ENCODE measurements around the gene LRRK1.

Gene LRRK1

DNA sequence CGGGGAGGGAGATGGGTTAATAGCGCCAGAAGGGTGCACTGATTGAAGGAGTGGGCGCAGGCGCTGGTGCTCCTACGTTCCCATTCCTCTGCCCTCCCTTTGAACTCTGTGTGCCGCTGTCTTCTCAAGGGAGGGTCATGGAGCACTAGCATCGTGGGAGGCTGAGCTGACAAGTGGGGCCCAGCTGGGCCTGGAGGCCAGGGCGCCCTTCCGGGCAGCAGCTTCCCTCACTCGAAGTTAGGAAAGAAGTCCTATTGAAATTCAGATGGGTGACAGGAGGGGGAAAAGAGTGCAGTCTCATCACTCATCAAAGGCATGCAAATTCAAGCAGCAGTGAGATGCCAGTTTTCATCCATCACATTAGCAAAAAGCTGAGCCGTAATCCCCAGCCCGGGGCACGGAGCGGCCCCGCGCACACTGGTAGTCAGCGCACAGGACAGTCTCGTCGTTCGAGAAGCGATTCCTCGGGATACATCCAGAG is 128.2 kb downstream of the LRRK1 start:
- no peak for DNase-seq

DNA sequence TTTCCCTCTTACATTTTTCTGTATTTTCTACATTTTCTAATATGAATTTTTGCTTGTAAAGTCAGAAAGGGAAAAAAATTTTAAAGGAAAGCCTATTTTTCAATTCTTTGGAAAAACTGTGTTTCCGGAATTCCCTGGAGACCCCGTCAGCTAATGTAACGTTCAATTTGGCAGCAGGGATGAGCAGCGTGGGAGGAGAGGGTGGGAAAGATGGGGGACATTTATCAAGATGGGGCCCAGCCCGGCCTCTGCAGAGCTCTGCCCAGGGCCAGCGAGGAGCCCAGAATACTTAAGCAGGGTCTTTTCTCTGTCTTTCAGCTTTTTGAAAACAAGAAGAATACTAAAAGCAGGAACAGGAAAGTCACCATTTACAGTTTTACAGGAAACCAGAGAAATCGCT is 129.0 kb downstream of the LRRK1 start:
- no peak for DNase-seq

DNA sequence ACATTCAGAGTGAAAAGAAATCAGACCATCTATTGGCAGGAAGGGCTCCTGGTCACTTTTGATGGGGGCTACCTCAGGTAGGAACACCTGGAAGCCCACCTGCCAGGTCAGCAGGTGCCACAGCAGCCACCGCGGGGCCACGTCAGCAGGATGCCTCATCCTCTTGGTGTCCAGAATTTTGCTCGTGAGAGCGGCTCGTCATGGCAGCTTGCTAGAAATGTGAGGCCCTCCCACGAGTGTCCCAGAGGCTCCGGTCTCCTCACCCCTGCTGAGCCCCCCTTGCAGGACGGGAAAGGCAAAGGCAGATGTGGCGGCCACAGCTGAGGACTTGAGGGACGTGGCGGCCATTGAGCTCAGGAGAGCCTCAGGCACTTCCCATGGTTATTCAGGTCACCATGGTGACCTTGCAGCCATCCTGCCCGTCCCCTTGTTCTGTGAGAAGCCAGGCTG is 129.4 kb downstream of the LRRK1 start:
- DNase-seq: no peak

DNA sequence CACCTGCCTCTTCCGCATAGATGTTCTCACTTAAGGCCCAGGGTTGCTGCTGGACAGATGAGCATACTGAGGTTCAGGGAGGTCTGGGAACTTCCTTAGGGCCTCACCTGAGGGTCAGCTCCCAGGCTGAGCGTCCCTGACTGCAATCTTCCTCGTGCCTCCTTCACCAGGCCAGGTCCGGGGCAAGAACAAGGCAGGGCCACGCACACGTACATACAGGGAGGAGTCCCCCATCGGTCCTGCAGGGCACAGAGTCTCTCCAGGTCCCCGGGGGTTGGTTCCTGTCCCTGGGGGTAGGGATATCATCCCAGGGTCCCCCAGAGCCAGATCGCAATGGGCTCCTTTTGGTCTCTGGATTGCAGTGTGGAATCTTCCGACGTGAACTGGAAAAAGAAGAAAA is 130.1 kb downstream of the LRRK1 start:
- no peak for DNase-seq

DNA sequence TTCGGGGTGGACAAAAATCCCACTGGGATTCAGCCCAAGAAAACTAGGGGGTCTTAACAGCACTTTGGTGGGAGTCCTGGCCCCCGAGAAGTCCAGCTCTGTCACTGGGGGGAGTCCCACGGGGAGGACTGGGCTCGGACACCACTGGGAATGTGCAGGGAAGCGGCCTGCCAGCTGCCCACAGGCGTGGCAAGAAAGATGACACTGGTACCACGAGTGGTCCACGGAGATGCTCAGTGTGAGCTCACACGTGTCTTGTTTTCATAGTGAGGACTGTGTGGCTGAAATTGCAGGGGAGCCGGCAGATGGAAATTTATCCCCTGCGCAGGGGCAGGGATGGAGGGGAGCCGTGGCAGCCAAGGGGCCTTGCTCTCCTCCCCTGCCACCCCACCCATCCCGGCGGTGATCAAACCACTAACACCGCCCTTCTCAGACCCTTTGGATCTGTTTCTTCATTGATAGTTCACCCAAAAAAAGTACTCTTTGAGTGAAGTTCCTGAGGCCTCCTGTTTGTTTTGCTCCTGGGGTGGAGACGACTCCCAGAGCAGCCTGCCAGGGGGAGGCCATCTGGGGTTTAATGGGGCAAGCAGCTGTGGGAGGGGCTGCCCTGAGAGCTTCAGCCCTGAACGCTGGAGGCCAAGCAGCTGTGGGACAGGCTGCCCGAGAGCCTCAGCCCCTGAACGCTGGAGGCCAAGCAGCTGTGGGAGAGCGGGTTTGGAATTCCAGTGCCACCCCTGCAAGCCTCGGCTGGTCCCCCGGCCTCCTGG is 130.9 kb downstream of the LRRK1 start:
- DNase-seq: no peak

DNA sequence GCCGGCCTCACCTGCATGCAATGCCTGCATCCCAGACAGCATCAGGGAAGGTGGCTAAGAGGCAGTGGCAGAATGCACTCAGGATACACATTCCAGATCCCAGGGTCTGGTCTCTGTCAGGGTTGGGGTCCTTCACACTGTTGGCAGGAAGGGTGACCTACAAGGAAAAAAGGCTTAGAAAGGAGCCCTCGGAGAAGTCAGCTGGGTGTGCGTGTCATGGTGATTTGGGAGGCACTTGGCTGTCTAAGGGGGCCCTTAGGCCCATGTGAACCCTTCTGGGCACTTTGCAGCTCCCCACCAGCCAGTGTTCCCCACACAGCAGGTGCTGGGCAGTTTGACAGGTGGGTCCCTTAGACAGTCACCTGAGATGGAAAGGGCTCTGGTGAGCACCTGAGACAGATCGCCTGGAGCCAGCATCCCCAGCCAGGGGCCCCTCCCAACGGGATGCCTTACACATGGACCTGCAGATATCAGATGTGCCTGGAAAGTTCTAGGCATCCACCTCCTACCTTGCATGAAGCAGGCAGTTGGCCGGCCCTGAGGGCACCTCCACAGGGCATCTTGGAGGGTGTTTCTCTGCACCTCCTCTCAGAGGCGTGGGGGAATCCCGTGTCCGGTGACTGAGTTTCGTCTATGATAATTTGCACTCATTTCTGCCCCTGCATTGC is 131.6 kb downstream of the LRRK1 start:
- DNase-seq: no peak

DNA sequence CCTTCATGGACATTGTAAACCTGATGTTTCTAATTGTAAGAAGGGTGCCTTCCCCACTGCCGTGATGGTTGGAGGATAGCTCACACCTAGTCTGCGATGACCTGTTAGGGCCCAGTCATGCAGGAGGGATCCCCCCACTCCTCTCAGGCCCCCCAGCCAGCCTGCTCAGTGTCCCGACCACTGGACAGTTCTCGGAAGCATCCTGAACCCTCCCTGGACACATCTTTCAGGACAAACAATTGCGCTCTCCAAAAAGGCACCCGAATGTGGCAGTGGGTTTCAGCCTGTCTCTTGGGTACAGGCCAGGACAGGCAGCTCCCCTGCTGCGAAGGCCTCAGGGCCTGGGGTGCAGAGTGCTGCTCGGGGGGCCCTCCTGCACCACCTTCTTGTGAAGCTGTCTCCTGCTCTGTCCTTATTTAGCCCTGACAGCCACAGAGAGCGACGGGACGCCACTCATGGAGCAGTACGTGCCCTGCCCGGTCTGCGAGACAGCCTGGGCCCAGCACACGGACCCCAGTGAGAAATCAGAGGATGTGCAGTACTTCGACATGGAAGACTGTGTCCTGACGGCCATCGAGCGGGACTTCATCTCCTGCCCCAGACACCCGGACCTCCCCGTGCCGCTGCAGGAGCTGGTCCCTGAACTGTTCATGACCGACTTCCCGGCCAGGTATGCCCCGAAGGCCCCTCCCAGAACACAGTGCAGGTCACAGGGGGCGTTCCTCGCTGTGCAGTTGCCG is 132.3 kb downstream of the LRRK1 start:
- DNase-seq: no peak

DNA sequence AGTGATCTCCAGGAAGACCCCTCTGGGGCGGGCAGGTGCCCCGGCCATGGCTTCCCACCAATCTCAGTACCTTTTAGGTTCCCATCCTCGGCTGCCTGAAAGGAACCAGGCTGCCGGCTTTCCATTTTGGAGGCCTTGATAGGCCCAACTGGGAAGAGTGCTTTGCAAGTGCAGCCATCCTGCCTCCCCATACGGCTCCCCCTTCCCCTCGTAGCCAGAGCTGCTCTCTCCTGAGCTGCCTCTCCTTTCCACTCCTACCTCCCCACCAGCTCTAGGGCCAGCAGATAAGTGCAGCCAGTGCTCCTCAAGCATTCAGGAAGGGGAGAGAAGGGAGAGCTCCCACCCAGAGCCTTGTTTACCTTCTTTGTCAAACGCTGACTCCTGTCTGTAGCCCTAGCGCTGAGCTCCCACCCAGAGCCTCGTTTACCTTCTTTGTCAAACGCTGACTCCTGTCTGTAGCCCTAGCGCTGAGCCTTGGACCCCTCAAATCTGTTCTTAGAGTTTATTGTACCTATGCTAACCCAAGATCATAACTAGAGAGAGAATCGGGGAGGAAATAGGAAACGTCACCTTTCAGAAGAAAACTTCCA is 133.0 kb downstream of the LRRK1 start:
- no peak for DNase-seq

DNA sequence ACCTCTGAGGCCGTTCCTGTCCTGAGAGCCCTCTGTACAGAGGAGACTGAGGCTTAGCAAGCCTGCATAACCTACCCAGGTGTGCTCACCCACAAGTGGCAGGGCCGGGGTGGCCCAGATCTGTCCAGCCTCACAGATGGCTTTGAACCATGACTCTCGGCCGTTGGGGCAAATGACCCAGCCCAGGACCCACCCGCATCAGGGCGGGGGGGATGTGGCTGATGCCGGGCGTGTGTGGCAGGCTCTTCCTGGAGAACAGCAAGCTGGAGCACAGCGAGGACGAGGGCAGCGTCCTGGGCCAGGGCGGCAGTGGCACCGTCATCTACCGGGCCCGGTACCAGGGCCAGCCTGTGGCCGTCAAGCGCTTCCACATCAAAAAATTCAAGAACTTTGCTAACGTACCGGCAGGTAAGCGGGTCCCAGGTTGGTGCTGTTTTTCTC is 133.5 kb downstream of the LRRK1 start:
- no peak for DNase-seq

DNA sequence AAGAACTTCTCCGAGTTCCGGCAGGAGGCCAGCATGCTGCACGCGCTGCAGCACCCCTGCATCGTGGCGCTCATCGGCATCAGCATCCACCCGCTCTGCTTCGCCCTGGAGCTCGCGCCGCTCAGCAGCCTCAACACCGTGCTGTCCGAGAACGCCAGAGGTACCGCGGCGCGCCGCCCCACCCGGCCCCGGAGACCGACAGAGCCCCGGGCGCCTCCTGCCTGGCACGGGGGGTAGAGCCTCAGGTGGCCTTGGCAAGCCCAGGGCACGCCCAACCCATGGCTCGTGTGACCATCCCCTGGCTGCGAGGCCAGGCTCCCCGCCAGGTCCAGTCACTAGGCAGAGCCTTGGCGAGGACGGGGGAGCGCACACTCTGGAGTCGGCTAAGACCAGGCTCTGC is 134.1 kb downstream of the LRRK1 start:
- DNase-seq: no peak

DNA sequence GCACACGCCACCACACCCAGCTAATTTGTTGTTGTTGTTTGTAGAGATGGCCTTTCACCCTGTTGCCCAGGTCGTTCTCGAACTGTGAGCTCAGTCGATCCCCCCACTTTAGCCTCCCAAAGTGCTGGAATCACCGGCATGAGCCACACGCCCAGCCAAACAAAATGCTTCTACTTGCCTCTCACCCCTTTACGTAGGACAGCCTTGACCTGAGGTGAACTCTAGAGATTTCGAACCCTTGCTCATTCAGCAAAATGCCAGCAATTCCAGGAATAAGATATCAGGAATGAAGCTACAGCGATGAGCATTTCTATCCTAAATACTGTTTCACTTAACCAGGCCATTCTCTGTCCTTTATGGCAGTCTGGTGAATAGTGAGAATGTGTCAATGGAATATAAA is 135.0 kb downstream of the LRRK1 start:
- no peak for DNase-seq

DNA sequence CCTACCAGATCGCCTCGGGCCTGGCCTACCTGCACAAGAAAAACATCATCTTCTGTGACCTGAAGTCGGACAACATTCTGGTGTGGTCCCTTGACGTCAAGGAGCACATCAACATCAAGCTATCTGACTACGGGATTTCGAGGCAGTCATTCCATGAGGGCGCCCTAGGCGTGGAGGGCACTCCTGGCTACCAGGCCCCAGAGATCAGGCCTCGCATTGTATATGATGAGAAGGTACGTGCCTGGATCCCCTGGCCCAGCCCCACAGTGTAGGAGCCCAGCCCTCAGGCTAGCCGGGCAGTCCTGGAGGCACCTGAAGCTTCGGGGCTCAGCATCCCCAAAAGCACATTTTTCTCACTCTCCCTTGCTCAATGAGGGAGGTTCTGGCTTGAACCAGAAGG is 135.8 kb downstream of the LRRK1 start:
- no peak for DNase-seq

DNA sequence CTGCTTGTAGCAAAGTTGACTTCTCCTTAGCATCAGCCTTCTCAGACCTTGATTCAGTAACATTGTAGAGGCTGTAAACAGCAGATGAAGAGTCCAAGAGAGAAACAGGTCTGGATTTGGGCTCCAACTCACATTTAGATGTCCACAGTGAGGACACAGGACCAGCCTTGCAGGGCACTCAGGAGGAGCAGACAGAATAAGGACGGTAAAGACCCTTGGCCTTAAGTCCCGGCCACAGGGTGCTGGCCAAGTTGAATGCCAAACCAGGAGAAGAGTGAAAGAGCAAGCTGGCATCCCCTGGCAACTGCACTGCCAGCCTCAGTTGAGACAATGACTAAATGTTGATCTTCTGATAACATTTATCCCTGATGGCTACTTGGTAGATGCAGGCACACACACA is 136.3 kb downstream of the LRRK1 start:
- no peak for DNase-seq

DNA sequence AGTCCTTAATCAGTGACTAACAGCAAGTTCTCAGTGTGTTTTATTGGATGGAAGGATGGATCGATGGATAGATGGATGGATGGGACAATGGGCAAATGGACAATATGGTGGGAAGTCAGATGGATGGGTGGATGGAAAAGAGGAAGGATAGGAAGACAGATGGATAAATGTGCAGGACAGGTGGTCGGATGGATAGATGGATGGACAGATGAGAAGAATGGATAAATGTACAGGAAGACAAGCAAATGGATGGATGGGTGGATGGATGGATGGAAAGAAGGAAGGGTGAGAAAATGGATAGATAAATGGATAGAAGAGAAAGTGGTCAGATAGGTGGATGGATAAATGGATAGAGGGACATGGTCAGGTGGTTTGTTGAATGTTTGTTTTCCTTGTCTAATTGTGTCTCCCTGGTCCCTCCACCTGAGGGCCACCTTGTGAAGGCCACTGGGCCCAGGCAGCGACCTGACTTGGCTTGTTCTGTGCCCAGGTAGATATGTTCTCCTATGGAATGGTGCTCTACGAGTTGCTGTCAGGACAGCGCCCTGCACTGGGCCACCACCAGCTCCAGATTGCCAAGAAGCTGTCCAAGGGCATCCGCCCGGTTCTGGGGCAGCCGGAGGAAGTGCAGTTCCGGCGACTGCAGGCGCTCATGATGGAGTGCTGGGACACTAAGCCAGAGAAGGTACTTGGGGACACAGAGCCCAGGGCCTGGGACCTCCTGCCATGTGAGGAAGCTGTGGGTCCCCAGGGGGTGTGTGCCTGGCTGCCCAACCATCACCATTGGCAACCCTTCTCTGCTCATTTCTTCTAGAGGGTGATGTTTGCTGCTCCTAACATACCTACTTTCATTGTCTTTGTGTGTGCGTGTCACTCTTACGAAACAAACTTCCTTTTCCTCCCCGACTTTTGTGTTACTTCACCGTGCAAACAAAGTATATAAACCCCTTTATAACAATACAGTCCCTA is 137.5 kb downstream of the LRRK1 start:
- no peak for DNase-seq

DNA sequence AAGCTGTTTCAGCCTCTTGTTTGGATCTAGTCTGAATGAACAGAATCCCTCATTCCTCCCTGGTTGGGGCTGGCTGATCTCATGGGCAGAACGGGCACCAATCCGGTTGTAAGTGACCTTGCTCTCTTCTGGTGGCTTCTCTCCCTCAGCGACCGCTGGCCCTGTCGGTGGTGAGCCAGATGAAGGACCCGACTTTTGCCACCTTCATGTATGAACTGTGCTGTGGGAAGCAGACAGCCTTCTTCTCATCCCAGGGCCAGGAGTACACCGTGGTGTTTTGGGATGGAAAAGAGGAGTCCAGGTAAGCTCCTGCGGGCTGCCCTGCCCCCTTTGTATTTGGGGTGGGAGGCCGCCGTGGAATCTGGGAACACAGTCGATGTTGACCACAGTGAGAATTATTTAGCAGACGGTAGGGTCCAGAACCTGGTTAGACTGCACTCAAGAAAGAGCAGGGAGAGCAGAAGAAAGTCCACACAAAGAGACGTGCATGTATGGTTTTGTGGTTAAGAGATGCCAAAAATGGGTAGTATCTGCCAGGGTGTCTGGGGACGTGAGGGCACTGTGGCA is 138.8 kb downstream of the LRRK1 start:
- no peak for DNase-seq

DNA sequence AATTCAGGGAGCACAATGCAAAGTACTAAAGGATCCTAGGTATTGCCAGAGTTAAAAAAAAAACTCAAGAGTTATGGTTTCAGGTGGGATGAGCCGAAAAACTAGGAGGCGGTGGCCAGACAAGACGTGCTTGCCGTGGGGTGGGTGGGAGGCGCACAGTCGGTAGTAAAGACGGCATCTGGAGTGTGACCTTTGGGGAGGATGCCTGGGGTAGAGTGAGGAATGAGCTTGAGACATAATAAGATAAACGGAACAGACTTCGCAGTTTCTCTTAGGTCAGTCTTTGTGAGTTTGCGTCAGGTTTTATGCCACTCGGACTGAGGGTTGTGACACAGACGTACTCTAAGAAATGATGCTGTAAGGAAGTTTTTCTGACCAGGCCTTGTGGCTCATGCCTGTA is 139.6 kb downstream of the LRRK1 start:
- DNase-seq: no peak

DNA sequence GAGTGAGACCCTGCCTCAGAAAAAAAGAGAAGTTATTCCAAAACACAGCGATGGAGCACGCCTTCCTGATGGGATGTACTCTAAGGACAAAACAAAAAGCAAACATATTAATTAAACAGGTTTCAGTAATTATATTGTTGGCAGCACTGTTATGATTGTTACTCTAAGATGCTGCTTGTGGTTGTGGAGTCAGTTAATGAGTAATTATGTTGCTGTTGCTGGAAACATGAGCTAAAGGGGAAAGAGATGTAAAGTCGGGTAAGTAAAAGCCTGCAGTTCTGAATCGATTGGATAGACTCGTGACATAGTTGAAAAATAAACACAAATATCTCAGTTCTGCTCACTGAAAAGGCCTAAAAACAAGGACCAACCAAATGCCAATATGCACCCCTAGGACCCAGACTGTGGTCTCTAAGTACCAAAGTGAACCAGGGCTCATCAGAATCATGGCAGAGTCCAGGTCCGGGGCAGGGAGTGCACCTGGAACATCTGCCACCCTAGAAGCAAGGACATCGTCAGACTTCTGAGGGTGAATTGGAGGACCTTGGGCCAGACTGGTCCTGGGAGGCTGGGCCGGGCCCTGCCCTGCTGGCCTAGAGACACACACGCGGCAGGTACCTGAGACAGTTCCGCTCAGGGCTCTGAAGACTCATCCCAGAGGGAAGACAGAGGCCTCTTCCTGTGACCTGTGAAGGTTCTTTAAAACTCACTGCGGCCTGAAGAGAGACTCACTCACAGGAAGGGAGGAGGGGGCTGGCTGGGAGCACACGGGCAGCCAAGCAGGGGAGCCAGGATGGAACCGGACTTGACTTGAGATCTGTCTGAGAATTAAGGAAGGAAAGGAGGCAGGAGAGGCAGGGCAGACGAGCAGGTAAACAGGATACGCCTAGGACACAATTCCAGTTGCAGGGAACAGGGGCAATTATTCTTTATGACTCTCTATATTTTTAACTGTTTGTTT is 140.5 kb downstream of the LRRK1 start:
- DNase-seq: no peak

DNA sequence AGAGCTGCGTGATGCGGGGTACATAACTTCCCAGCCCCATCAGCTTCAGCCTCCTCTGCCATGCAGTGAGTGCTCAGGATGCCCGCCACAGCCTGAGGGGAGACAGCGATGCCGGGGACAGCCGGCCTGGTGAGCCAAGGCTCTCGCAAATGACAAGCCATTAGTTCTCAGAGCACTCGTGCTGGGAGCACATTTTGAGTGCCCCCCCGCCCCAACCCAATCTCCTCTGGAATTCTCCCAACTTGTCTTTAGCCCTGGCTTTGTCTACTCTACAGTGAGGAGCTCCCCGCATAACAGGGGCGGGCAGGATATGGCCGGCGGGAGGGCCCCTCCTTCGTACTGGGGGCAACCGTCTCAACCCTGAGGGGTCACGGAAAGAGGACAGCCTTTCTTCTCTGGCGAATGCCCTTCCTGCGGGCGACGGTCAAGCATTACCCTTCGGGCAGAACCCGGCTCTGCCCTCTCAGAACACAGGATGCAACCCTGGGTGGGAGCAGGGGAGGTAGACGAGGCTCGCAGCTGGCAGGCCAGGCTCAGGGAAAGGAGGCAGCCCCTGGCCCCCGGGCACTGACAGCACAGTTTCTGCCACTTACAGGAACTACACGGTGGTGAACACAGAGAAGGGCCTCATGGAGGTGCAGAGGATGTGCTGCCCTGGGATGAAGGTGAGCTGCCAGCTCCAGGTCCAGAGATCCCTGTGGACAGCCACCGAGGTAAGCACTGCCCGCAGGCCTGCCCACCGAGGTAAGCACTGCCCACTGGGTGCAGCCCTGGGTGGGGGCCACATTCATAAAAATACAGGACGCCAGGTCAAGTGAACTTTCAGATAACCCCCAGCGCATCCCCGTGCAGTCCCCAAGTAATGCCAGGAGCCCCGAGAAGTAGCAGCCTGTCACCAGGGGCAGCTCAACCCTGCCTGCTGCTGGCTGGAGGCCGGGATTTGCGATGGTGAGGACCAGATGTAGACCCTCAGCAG is 141.7 kb downstream of the LRRK1 start:
- no peak for DNase-seq

DNA sequence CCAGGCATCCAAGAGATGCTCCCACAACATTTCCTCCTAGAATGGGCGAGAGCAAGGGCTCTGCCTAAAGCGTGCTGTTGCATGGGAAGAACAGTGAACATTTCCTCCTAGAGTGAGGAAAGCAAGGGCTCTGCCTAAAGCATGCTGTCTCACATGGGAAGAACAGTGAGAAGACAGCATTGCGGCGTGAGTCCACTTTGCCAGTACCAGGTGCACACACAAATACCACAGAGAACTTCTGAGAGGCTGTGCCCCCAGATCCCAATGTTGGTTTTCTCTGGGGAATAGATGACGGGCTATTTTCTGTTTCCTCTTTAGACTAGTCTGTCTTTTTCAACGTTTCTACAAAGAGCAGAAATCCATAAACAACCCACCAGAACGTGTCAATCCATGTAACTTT is 142.9 kb downstream of the LRRK1 start:
- no peak for DNase-seq

Measured in SHP77 (cell line).